ENCODE measurements around the gene KLHDC1.
"Not testable (repeated sequence)": the region's sequence is repeated elsewhere in the genome, so short reads cannot be mapped to it uniquely, and the experiment has no call there.

The KLHDC1 gene

GRCh38 chr14:49692811-49693734 is at the start of gene KLHDC1:
Gene KLHDC1, plus strand, starts transcription at chr14:49693120. Its CDS starts 75 bp downstream, at chr14:49693195.
- peak; percentile 44 for DNase-seq (ENCODE audit: low read depth)

DNA sequence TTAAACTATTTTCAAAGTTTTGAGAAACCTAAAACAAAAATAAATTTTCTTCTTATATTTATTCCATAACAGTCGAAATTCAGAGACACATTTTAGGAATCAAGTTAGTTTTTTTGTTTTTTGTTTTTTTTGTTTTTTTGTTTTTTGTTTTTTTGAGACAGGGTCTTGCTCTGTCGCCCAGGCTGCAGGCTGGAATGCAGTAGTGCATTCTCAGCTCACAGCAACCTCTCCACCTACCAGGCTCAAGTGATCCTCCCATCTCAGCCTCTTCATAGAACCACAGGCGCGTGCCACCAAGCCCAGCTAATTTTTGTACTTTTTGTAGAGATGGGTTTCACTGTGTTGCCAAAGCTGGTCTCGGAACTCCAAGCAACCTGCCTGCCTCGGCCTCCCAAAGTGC is 39.4 kb upstream of the KLHDC1 start:
- DNase-seq (ENCODE audit: low read depth), result no peak

- DNase-seq (ENCODE audit: low read depth), result no peak
Measured at GRCh38 chr14:49654511-49654910, 38.4 kb upstream of the KLHDC1 start.

DNA sequence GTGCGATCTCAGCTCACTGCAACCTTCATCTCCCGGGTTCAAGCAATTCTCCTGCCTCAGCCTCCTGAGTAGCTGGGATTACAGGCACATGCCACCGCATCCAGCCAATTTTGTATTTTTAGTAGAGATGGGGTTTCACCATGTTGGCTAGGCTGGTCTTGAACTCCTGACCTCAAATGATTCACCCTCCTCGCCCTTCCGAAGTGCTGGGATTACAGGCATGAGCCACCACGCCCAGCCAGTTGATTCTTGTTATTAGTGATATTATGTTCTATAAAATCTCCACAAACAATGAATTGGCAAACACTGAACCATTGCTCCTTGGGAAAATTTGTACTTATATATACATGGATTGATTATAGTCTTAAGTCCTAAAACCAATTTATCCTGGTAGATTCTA is 35.4 kb upstream of the KLHDC1 start:
- DNase-seq (ENCODE audit: low read depth), result not testable (repeated sequence)

- DNase-seq (ENCODE audit: low read depth), result no peak
Measured at GRCh38 chr14:49659526-49660455, 33.1 kb upstream of the KLHDC1 start.

DNA sequence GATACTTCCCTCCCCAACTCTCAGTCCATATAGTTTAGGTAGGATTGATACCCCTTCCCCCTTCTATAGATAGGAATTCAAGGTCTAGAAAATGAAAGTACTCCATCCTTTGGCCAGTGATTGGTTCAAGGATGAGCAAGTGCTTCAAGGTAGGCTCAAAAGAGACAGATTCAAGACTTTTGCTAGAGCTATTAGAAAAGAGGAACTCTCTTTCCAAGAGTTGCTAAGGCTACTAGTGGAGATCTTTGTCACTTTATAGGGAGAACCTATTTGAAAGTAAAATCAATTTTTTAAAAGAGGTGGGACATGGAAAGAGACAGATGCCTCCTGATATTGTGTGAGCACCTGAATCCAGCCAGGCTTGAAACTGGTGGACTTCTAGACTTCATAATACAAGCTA is 22.4 kb upstream of the KLHDC1 start:
- DNase-seq (ENCODE audit: low read depth), result no peak

GRCh38 chr14:49673586-49673985 is 19.3 kb upstream of the KLHDC1 start:
- no peak for DNase-seq (ENCODE audit: low read depth)

- DNase-seq (ENCODE audit: low read depth), result no peak
Measured at GRCh38 chr14:49677643-49678042, 15.3 kb upstream of the KLHDC1 start.

DNA sequence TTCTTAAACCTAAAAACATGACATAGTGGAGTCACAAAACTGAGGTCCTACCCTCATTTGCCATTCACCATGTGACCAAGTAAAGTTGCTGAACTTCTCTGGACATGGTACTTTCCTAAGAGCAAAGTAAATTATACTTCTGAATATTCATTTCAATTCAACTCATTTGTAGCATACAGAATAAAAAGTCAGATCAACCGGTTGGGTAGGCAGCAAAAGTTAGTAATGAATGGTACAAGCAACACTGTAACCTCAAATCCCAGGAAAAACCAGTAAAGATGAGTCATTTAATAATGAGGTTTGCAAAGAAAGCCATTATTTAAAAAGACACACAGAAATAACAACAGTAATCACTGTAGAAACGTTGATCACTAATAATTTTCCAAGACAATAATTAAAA is 13.6 kb upstream of the KLHDC1 start:
- no peak for DNase-seq (ENCODE audit: low read depth)

DNA sequence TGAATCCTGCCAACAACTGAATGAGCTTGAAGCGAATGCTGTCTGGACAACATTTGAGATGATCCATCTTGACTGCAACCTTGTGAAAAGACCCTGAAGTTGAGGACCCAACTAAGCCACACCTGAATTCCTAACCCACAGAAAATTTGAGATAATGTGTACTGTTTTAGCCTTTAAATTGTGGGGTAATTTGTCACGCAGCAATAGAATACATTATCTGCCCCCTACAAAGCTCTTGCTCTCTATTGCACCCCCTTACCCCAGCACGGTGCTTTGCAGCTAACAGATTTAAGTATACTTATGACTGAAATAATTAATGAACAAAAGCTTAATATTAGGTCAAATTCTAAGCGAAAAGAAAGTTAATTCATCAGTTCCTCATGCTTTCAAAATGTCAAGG is 6.5 kb upstream of the KLHDC1 start:
- DNase-seq (ENCODE audit: low read depth), result no peak

DNA sequence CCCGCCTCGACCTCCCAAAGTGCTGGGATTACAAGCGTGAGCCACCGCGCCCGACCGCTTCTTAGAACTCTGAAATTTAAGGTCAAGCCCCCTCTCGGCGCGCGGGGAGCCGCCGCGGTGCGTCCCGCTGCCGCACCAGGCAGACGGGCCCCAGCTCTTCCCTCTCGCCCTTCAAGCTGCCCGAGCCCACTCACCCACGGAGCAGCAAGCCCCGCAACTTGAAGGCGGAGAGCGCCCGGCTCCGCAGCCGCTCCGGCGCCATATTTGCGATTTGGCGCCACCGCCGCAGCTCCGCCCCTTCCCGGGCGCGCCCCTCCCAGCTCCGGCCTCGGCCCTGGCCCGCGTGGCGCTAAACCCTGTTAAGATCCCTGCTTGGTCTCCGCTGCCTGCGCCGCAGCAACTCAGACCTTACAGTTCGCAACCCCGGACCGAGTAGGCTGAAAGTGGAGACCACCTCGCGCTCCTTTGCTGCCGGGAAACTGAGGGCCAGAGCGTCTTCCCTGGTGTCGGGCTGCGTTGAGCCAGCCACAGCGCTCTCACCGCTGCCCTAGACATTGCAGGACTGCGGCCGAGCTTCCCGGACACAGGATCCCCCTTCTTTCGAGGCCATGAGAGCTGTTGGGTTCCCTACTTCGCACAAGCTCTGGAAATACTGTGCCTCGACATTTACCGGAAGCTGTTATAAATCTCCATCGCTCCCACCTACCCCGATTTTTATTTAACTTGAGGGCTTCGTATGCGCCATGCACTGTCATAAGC is 4.8 kb upstream of the KLHDC1 start, which contains the start of gene POLE2:
TSS of gene POLE2 (minus strand) at position 273 of the 759 bp plus-strand sequence. CDS start at position 262, 11 bp downstream.
- peak; percentile 47 for DNase-seq (ENCODE audit: low read depth)

- DNase-seq (ENCODE audit: low read depth), result no peak
Measured at GRCh38 chr14:49688701-49689030, 4.3 kb upstream of the KLHDC1 start.

DNA sequence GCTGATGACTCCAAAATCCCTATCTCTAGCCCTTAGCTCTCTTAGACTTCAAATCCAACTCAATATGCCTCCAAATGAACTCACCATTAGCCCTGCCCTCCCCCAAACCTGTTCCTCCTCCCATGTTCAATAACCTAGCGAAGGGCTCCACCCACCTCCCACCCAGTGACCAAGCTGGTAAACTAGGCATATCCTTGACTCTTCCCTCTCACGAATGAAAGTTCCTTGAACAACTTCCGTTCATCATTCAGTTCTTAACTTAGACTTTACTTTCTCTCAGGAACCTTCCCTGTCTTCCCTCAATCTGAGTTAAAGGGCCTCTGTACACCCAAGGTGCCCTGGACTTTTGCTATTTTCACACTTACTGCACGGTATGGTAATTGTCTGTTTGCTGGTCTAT is 1.9 kb upstream of the KLHDC1 start:
- no peak for DNase-seq (ENCODE audit: low read depth)

DNA sequence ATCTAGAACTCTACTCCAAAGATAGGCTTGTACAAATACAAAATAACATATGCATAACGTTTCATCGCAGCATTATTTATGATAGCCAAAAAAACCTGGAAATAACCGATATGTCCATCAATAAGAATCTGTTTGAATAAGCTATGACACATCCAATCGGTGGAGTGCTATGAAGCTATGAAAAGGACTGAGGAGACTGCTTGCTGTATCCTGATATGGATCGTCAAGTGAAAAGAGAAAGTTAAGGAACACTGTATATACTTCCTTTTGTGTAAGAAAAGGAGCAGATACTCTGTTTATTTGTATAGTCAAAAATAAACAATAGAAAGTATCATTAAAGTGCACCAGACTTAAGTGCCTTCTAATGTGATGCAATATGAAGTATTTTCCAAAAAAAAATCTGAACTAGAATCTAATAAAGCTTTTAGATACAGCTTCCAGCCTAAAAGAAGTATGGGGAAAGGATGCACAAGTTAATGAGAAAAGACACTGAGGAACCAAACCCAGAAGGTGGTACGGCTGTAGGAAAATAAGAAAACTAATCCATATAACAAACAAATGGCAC is 645 bp upstream of the KLHDC1 start:
- no peak for DNase-seq (ENCODE audit: low read depth)

GRCh38 chr14:49693735-49694124 is 810 bp downstream of the KLHDC1 start:
- DNase-seq (ENCODE audit: low read depth), result not testable (repeated sequence)

- no peak for DNase-seq (ENCODE audit: low read depth)
Measured at GRCh38 chr14:49702725-49703124, 9.8 kb downstream of the KLHDC1 start.

- DNase-seq (ENCODE audit: low read depth), result no peak
Measured at GRCh38 chr14:49703965-49704364, 11.0 kb downstream of the KLHDC1 start.

DNA sequence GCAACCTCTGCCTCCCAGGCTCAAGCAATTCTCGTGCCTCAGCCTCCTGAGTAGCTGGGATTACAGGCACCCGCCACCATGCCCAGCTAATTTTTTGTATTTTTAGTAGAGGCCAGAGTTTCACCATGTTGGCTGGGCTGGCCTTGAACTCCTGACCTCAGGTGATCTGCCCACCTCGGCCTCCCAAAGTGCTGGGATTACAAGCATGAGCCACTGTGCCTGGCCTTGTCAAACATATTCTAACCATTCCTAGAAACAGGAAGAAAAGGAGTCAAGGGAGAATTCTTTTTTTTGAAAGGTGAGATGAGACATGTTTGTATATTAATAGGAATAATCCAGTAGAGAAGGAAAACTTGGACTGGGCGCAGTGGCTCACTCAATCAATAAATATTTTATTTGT is 11.6 kb downstream of the KLHDC1 start:
- DNase-seq (ENCODE audit: low read depth), result not testable (repeated sequence)

DNA sequence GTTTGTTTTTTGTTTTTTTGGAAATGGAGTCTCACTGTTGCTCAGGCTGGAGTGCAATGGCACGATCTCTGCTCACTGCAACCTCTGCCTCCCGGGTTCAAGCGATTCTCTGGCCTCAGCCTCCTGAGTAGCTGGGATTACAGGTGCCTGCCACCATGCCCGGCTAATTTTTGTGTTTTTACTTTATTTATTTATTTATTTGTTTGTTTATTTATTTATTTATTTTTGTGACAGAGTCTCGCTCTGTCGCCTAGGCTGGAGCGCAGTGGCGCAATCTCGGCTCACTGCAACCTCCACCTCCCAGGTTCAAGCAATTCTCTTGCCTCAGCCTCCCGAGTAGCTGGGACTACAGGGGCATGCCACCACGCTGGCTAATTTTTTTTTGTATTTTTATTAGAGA is 18.1 kb downstream of the KLHDC1 start:
- not testable (repeated sequence) for DNase-seq (ENCODE audit: low read depth)

DNA sequence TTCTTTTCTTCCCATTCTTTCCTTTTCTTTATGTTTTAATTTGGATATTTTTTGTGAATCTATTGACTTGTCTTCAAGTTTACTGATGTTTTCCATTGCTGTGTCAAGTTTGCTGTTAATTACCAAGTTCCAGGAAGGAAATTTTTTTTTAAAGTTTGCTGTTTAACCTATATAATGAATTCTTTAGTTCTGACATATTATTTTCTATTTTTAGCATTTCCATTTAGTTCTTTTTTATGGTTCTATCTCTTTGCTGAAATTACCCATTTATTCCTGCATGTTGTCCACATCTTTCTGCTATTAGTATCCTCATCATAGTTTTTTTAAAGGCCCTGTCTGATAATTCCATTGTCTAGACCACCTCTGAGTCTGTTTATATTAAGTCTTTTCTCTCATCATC is 27.8 kb downstream of the KLHDC1 start:
- DNase-seq (ENCODE audit: low read depth), result no peak

DNA sequence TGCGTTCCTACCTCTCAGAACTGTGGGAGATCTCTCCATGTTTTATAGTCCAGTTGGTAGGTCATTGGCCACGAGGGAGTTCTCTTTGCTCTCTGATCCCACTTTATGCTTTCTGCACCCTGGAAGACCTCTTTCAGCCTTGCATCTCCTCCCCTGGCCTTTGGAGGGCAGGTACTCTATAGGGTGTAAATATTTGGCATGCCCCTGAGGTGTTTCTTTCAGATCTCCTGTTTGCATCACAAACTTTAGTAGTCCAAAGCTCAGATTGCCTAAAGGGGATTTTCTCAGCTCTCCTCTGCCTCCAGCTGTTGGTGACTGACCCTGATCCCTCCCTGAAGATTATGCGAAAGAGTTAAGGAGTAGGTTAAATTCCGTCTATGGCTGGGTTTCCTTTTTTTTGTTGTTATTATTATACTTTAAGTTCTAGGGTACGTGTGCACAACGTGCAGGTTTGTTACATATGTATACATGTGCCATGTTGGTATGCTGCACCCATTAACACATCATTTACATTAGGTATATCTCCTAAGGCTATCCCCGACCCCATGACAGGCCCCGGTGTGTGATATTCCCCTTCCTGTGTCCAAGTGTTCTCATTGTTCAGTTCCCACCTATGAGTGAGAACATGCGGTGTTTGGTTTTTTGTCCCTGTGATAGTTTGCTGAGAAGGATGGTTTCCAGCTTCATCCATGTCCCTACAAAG is 29.0 kb downstream of the KLHDC1 start:
- DNase-seq (ENCODE audit: low read depth), result not testable (repeated sequence)
